Measurements from ENCODE around the gene SLC17A9.

The SLC17A9 gene

DNA sequence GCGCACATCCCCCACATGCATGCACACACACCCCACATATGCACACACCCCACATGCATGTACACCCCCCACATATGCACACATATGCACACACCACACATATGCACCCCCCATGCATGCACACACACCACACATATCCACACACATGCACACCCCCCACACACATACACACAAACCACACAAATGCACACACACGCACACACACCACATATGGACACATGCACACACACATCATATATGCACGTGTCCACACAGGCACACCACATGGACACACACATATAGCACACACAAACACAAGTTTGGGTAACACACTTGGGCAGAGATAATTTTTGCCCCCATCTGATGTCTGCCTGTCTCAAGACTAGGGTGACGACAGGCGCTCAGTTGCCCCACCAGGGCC lies 45.9 kb downstream of the SLC17A9 start:
- DNase-seq (ENCODE audit: low read depth), result no peak
- H3K4me3 ChIP-seq (ENCODE audit: low read depth, low read length), result no peak overlapping the region
- TF ChIP-seq MYC (IDR thresholded peaks at IDR 0.05; ENCODE audit: low read depth, low read length), result no peak
- TF ChIP-seq, protein P1, sequence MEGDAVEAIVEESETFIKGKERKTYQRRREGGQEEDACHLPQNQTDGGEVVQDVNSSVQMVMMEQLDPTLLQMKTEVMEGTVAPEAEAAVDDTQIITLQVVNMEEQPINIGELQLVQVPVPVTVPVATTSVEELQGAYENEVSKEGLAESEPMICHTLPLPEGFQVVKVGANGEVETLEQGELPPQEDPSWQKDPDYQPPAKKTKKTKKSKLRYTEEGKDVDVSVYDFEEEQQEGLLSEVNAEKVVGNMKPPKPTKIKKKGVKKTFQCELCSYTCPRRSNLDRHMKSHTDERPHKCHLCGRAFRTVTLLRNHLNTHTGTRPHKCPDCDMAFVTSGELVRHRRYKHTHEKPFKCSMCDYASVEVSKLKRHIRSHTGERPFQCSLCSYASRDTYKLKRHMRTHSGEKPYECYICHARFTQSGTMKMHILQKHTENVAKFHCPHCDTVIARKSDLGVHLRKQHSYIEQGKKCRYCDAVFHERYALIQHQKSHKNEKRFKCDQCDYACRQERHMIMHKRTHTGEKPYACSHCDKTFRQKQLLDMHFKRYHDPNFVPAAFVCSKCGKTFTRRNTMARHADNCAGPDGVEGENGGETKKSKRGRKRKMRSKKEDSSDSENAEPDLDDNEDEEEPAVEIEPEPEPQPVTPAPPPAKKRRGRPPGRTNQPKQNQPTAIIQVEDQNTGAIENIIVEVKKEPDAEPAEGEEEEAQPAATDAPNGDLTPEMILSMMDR (IDR thresholded peaks at IDR 0.05; ENCODE audit: low read depth, low read length), result no peak
- TF ChIP-seq, protein P2, sequence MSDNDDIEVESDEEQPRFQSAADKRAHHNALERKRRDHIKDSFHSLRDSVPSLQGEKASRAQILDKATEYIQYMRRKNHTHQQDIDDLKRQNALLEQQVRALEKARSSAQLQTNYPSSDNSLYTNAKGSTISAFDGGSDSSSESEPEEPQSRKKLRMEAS (IDR thresholded peaks at IDR 0.05; ENCODE audit: low read depth, low read length), result no peak
- TF ChIP-seq POLR2A (IDR thresholded peaks at IDR 0.05; ENCODE audit: extremely low read depth, insufficient read length), result no peak

GRCh38 chr20:62999580-62999979 lies 47.1 kb downstream of the SLC17A9 start:
- H3K4me3 ChIP-seq (ENCODE audit: low read depth, low read length), result no peak overlapping the region
- no peak for TF ChIP-seq POLR2A (IDR thresholded peaks at IDR 0.05; ENCODE audit: extremely low read depth, insufficient read length)
- no peak for TF ChIP-seq MYC (IDR thresholded peaks at IDR 0.05; ENCODE audit: low read depth, low read length)
- TF ChIP-seq, protein P2 (IDR thresholded peaks at IDR 0.05; ENCODE audit: low read depth, low read length), result no peak
- TF ChIP-seq, protein P1 (IDR thresholded peaks at IDR 0.05; ENCODE audit: low read depth, low read length), result no peak
- DNase-seq (ENCODE audit: low read depth), result peak; percentile 78

GRCh38 chr20:63000036-63000435 lies 47.5 kb downstream of the SLC17A9 start:
- DNase-seq (ENCODE audit: low read depth), result no peak
- no peak overlapping the region for H3K4me3 ChIP-seq (ENCODE audit: low read depth, low read length)
- TF ChIP-seq, protein P1 (IDR thresholded peaks at IDR 0.05; ENCODE audit: low read depth, low read length), result no peak

DNA sequence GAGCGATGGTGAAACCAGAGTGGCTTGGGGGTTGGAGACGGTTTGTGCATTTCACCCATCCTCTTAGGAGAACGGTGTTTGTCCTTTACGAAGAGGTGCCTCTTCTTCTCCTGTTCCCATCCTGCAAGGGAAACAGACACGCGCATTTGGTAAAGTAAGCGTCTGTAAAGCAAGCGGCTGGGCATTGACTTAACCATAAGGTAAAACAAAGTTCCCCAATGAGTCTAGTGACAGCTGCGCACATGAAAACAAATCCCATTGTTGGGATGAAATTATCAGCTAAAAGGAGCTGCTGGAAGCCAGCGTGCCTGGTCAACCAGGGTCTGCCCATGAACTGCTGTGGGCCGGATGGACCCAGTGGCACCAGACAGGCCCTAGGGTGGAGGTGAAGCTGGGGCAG lies 48.4 kb downstream of the SLC17A9 start:
- DNase-seq (ENCODE audit: low read depth), result no peak
- TF ChIP-seq MYC (IDR thresholded peaks at IDR 0.05; ENCODE audit: low read depth, low read length) (no peak), POLR2A (IDR thresholded peaks at IDR 0.05; ENCODE audit: extremely low read depth, insufficient read length) (no peak)
- TF ChIP-seq, protein P1 (IDR thresholded peaks at IDR 0.05; ENCODE audit: low read depth, low read length), result no peak
- TF ChIP-seq, protein P2 (IDR thresholded peaks at IDR 0.05; ENCODE audit: low read depth, low read length), result no peak
- no peak overlapping the region for H3K4me3 ChIP-seq (ENCODE audit: low read depth, low read length)

- no peak for DNase-seq (ENCODE audit: low read depth)
- TF ChIP-seq POLR2A (IDR thresholded peaks at IDR 0.05; ENCODE audit: extremely low read depth, insufficient read length), result no peak
- no peak for TF ChIP-seq MYC (IDR thresholded peaks at IDR 0.05; ENCODE audit: low read depth, low read length)
- TF ChIP-seq, protein P1 (IDR thresholded peaks at IDR 0.05; ENCODE audit: low read depth, low read length), result no peak
- TF ChIP-seq, protein P2 (IDR thresholded peaks at IDR 0.05; ENCODE audit: low read depth, low read length), result no peak
- no peak overlapping the region for H3K4me3 ChIP-seq (ENCODE audit: low read depth, low read length)
Observed at GRCh38 chr20:63002511-63002910, 50.0 kb downstream of the SLC17A9 start.

- DNase-seq (ENCODE audit: low read depth), result no peak
- TF ChIP-seq, protein P2 (IDR thresholded peaks at IDR 0.05; ENCODE audit: low read depth, low read length), result no peak
- TF ChIP-seq, protein P1 (IDR thresholded peaks at IDR 0.05; ENCODE audit: low read depth, low read length), result no peak
- TF ChIP-seq MYC (IDR thresholded peaks at IDR 0.05; ENCODE audit: low read depth, low read length), result no peak
- TF ChIP-seq POLR2A (IDR thresholded peaks at IDR 0.05; ENCODE audit: extremely low read depth, insufficient read length), result no peak
- H3K4me3 ChIP-seq (ENCODE audit: low read depth, low read length), result no peak overlapping the region
Observed at GRCh38 chr20:63003546-63003945, 51.0 kb downstream of the SLC17A9 start.

All from NB4 (cell line).